ENCODE data around the gene RMDN2.

Gene RMDN2, protein sequence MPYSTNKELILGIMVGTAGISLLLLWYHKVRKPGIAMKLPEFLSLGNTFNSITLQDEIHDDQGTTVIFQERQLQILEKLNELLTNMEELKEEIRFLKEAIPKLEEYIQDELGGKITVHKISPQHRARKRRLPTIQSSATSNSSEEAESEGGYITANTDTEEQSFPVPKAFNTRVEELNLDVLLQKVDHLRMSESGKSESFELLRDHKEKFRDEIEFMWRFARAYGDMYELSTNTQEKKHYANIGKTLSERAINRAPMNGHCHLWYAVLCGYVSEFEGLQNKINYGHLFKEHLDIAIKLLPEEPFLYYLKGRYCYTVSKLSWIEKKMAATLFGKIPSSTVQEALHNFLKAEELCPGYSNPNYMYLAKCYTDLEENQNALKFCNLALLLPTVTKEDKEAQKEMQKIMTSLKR

DNA sequence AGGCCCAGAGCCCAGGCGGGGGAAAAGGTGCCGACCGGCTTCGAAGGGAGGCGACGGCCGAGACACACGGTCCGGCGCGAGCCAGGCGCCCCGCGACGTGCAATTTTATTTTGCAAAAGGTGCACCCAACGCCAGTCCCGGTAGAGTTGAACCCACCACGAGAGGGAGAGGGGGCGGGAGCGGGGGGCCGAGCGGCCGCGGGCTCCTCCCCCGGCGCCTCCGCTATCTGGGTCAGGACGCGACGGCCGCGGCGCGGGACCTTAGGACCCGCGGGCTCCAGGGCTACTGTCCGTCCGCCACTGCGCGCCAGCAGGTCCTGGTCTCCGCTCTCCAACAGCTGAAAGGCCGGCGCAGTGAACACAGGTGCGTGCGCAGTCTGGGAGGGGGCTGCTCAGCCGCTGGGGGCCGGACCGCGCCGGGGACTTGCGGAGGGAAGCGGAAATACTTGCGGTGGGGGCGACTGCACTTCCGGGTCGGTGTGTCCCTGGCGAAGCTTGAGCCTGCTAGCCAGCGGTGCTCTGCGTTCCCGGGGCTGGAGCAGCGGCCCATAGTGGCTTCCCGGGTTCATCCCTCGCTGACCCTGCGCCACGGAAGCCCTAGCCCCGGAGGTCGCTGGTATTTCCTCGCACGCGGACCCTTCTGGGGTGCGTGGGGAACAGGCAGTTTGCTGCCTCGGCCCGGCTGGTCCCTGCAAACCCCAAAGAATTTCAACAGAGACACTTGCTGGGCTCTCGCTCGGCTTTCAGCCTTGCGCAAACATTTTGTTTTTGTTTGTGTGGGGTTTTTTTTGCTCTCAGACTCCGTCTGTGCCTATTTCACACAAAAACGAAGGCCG lies at the start of gene RMDN2:
Gene RMDN2, plus strand, starts transcription at position 225 of the 835 bp plus-strand sequence. CDS start 3,991 bp downstream, outside the sequence.
- peak; percentile 87 for DNase-seq

DNA sequence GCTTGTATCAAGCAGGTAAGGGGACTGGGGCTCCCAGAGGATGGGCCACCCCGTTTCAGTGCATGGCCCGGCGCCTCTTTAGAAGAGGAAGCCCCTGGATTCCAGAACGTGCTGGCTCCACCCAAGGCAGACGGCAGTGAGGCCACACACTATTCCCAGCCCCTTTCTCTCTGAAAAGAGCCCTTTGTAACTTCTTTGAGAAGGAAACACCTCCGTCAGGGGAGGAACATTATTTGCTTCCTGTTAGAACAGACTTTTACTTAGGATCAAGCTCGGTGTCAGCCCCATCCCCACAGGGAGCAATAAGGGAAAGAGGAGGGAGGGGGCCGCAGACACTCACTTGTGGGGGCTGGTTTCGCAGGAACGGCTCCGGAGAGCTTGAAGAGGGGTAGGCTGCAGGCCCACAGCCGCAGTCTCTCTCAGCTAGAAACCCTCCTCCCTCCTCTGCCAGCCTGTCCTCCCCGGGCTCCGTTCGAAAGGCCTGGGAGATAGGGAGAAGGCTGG lies 49.6 kb upstream of the RMDN2 start:
- no peak for DNase-seq

DNA sequence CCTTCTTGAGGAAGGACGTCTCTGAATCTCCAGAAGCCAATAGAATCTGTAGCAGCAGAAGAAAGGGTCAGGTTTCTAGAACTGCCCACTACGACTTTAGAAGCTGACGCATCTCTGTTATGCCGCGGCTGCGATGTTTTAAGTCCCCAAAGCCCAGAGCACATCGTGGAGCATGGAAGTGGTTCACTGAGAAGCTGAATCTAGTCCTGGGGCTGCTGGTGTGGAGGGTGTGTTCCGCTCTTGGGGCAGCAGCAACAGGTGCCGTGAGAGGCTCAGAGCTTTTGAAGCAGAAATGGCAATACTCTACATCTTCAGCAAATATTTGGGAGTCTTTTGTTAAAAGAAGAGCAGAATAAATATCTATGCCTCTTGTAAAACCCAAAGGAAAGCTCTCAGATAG lies 48.9 kb upstream of the RMDN2 start:
- no peak for DNase-seq

DNA sequence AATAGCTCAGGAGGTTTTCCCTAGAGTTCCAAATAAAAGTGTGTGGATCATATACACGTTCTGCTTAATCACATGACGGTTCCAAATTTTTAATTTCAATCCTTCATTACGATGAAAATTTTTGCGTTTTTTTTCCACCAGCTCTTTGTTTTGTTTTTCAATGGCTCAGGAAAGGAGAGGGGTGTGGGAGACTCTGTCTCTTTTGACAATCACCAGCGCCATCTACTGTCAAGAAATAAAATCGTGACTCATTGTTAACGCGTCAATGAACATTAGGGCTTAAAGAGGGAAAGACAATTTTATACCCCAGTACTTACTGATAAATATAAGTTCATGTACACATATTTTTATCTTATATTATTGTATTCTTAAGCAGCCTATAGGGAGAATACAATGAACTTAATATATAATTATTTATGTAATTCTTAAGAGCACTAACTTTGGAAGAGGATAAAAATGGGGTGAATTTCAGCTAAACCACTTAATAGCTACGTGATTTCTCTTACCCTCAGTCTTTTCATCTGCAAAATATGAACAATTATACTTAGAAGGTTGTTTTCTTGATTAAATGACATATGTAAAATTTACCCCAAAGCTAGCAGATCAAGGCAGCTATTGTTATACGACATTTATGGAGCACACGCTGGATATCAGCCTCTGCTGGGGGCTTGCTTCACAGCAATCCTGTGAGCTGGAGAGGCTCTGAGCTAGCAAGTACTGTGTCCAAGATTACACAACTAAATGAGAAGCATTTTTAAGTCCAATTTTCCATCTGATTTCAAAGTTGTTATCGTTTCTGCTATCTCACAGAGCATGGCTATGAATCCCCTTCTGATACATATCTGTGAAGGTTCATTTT lies 47.4 kb upstream of the RMDN2 start:
- no peak for DNase-seq

DNA sequence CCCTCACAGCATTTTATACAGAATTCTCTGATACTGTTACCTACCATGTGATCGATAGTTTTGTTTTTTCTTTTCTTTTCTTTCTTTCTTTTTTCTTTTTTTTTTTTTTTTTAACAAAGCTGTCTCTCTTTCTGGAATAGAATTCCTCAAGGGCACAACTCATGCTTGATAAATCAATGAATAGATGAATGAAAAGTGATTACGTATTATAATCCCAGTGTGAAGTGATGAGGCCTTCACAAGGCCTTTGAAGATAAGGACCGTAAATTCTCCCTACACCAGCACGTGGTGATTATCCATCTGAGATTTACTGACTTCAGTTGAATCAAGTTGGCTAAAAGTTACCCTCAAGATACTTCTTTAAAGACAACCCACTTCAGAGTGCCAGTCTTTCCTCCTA lies 46.6 kb upstream of the RMDN2 start:
- DNase-seq: no peak

DNA sequence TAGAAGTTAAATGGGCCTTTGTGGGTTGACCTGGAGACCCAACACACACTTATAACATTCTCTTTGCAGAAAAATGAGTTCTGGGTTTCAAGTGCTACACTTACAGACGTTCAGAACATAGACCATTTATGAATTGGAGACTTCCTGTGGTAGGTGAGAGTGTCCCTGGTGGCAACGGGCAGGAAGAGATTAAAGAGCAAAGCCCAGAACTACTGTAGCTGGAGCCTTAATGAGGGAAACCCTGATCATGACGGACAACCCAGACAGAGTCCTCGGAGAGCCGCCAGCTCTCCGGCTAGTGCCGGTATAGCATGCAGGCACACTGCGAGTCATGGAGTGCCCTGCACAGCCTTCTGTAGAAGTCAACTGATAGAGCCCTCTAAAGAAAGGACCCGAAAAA lies 44.5 kb upstream of the RMDN2 start:
- DNase-seq: no peak

DNA sequence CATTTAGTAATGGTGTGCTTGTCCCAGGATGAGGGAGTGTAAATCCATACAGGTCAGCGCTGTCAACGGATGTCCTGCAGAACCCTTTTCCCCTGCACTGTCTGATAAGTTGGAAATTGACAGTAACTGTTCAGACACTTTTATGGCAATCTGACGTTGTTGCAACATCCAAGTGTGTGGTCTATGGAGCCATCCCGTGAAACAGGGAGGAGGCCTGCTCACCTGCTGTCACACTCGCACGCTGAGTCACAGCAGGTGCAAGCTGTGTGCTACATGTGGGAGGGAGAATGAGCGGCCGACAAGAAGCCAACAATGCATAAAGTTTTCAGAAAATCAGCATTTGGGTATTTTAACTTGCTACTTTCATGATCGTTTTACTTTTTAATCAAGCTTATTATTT lies 43.7 kb upstream of the RMDN2 start:
- peak; percentile 55 for DNase-seq

DNA sequence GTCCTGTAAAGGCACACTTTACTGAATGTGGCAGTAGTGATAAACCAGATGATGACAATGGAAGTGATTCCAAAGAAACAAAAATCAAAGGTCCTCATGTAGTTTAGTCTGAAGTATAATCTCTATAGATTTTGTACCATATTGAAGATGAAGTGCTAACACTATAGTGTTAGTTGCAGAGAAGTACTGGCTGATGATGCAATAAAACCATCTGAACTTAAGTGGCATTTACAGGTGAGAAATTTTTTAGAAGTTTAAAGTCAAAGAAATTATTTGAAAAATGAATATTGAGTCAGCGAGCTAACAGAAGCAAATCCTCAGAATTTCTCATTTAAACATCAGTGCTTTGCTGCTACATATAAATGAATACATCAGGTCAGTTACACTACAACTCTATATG lies 43.1 kb upstream of the RMDN2 start:
- no peak for DNase-seq

DNA sequence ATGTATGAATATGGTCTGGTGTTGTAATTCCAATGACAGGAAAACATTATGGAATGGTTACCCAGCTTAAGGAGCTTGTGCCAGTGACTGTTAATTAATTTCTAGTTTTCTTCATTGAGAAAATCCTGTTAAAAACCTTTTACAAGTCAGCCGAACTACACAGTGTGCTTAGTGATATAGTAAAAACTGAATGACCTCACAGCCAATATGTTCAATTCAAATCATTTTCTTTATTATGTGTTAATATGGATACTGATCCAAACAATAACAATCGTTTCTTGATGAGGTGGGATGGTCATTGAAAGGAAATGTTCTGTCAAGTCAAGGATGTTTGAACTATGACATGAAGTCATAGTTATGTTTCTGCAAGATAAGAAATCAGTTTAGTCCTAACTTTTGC lies 41.6 kb upstream of the RMDN2 start:
- no peak for DNase-seq

DNA sequence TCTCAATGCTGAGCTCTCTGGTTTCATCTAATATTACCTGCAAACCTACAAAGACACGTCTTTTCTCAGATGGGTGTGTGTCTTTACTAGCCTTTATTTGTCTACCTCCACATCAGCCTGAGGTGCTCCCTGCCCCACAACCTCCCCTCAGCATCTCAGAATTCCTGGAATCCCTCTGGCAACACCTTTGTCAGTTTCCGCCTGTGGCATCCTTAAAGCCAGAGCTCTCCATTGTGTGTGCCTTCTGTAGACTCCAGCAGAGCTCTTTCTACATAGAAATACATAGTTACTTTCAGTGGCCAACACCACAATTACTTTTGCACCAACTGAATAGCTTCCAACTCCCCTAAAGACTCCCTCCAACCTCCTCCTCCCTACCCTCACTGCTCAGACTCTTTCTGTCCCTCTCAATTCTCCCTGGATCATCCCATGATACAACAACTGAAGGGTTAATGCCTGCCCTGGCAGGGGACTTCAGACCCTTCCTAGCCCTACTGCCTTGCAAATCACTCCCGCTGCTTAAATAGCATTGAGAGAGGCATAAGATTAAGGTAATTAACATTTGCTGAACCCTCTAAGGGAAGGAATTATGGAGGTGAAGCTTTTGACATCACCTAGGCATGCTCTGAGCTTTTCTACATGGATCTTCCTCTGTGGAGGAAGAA lies 39.6 kb upstream of the RMDN2 start:
- DNase-seq: no peak

DNA sequence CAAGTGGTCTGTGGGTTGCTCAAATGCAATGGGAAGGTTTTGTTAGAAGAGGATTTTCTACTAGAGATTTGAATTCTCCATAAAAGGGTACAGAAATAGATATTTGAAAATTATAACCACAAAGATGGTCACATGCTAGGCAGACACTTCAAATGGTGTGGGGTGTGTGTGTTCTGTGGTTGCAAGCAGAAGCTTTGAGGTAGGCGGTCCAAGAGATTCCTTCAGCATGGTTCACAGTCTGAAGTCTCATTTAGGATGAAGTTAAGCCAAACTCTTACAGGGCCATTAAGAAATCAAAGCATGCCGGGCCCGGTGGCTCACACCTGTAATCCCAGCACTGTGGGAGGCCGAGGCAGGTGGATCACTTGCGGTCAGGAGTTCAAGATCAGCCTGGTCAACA lies 38.3 kb upstream of the RMDN2 start:
- DNase-seq: no peak

DNA sequence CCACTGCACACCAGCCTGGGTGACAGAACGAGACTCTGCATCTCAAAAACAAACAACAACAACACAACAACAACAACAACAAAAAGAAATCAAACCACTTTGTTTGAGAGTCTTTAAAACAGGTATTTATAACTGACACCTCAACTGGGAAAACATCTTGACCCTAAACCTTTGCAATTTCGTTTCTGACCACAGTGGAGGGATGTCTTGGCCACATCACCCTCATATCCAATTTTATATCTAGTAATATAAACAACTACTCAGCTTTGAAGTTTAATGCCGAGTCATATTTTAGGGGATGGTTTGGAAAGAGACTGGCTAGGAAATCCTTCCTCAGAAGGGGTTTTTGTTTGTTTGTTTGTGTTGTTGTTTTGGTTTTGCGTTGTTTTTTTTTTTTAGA lies 37.8 kb upstream of the RMDN2 start:
- DNase-seq: no peak

DNA sequence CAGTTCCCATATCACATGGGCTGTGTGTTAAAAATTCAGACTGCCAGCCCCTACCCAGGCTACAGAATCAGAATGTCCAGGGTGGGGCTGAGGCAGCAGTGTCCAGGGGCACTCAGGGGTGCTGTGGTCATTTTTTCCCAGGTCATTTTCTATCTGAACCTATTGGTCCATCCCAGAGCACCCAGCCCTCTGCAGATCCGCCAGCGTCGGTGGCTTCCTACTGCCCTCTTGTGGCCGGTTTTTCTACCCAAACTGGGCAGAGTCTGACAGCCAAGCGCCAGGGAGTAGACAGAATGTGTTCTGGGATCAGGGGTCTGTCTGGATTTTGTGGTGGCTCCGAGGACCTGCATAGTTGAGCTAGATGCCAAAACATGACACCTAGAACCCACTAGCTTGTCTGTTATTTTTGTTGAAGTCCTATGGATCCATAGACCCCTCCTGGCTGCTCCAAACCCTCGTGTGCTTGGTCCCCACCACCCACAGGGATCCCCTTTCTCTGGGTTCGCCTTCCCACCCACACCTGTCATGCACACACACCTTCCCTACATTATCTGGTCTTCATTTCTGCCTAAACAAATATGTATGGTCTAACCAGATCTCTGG lies 34.1 kb upstream of the RMDN2 start:
- DNase-seq: peak; percentile 12

DNA sequence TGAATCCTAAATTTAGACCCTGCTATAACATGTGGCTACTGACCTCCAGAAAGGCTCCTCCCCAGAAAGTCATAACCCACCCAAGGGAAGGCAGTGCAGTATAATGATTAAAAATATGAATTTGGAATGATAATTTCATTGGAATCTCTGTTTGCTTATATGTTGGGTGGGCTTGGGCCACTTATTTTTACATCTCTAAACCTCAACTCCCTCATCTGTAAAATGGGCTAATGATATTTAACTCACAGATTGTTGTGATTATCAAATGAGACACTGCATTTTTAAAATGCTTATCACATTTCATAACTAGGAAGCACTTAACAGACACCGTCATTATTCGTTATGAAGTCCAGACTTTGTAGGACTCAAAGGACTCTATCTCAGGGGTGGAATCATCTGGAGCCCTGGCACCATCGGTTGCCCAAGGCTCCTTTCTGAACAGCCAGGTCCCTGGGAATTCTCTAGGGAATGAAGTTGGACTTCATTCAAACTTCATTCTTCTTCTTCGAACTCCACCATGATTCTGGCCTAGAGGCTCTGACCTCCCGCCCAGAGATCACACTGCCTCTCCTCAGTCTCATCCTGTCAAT lies 33.1 kb upstream of the RMDN2 start:
- DNase-seq: no peak

DNA sequence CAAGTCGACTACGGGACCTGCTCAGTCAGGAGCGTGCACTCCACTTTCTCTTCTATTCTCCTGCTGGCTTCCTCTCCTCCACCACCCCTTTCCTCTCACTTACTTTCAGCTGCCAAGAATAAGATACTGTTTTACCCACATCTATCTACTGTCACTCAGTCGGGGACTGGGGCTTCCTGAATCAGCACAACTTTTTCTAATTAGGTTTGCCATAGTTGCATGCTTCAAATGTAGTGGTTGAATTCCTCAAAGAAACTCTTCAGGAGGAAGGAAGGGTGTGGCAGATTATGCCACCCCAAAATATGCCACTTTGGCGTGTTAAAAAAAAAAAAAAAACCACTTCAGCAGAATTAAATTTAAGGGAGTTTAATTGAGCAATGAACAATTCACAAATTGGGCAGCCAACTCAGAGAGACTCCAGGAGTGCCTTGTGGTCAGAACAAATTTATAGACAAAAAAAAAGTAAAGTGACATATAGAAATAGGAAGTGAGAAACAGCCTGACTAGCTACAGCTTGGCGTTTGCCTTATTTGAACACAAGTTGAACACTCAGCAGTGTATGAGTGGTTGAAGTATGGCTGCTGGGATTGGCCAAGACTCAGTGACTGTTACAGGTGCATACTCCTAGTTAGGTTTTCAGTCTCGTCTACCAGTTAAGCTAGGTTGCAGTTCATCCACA lies 32.5 kb upstream of the RMDN2 start:
- no peak for DNase-seq

DNA sequence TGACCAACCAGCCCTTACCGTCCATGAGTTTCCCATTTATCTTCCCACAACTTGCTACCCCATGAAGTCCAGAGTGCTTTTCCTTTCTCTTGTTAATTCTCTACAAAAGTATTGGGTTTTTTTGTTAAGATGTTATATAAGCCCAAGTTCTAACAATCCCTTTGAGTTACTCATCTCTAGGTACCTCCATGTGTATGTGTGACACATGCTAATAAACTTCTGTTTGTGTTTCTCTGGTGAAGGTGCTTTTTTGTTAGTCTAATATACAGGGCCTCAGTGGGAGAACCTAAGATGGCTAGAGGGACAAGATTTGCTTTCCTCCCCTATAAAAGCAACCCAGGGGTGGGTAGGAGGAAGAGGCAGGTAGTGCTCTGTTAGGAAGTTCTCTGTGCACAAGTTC lies 31.8 kb upstream of the RMDN2 start:
- DNase-seq: no peak

DNA sequence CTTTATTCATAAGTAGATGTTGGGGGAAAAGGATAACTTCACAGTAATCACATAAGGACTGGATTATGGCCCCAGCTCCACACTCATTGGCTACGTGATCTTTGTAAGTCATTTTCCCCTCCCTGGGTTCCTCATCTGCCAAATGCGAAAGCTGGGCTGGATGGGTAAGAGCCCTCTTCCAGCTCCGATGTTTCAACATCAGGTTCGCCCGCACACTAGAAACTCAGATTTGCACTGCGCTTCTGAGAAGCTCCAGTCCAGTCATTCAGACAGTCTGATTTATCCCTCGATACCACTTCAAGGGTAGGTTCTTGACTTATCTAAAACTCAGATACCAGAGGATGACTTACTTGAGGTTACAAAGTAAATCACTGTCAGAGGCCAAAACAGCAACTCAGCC lies 31.0 kb upstream of the RMDN2 start:
- DNase-seq: no peak

DNA sequence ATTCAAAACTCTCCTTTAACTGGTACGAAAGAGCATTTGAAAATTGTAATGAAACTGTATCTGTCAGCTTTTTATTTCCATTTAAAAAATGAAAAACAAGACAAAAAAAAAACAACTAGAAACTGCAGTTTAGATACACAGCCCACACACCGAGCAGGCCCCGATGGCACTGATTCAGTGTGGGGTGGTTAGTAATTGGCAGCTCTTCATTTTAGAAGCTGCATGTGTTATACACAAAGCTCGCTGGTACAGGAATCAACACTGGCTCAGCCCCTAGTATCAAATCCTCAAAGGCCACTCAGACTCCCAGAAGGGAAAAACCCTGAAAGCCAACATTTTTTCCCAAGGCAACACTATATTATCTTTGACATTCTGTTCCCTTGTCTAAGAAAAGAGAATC lies 30.5 kb upstream of the RMDN2 start:
- no peak for DNase-seq

DNA sequence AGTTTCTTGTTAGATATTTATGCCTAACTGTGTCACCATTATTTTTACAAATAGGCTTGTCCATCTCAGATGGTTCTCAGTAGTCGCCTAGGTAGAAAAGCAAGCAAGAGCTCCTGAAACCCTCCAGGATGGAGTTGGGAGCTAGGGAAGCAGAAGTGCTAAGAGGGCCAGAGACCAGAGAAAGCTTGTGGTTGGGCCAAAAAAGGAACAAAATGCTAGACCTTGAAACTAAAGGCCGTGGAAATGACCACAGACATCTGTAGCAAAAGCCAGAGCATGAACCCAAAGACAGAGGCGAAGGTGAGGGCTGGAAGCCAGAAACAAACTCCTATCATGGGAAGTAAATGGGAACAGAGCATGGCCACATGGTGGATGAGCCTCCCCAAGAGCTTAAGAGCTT lies 29.9 kb upstream of the RMDN2 start:
- DNase-seq: no peak

DNA sequence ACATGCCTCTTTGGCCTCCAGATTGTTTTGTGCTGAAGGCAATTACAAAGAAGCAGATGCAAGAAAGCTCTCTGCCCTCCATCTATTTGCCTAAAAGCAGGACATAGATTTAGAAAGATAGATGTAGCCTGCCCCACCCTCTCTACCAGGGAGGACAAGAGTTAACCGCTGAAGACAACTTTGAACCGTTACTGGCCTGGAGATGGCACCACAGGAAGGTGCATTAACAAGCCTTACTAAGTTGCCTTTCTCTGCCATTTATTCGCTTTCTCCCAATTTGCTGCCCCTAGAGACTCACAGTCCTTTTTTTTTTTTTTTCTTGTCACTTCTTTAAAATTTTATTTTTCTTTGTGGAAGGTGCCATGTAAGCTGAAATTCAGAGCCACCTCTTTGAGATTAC lies 28.8 kb upstream of the RMDN2 start:
- no peak for DNase-seq

DNA sequence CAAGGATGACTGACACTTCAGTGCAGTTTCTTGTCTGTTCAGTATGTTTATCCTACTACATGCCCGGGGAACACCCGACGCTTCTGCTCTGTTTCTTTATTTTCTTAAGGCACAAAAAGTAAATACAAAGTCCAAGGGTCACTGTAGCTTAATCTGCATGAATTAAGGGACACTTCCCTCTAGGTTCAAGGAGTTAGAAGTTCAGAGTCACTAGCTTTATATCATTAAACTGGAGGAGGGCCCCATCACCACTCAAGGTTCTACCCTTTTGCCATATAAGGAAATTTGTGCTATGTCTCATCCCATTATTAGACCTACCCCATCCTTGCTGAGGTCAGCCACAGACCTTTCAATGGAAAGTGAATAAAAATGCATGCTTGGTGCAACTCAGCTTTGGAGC lies 27.6 kb upstream of the RMDN2 start:
- no peak for DNase-seq
